ENCODE data around the gene LHPP. TPM values are rescaled to one million over a fixed set of nuclear protein-coding genes. Genes with fewer than 3 reads are reported as not detected.

The LHPP gene
- total RNA-seq, 1 experiment from 2014 or later, result 24.7 TPM

DNA sequence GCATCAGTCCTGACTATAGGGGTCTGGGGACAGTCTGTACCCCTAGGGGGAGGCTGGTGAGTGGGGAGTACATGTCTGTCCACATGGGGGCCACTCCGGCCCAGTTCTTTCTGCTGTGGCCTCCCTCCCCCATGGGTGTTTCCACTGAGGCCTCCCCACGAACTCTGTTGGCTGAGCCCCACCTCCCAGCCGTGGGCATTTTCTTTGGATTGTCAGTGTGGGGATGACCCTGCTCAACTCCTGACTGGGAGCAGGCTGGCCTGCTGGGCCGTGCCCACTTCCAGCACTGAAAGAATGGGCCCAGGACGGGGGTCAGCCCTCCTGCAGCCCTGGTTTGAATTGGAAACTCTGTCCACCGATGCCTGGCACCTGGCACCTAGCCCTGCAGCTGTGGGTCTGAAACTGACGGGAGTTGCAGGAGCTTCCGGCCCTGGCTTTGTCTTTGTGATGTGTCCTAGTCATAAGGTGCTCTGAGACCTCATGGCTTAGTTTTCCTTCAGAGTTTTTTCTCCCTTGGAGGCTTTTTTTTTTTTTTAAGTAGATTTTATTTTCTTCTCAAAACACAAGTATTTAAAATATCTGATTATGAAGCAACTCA lies 46.5 kb downstream of the LHPP start:
- no peaks in the 10 kb centered on the region; the same call in 1 of the 2 replicates for H3F3A ChIP-seq (ENCODE audit: insufficient read depth, low read depth)
- no peak for TF ChIP-seq EZH2 (IDR thresholded peaks at IDR 0.05; ENCODE audit: low read depth)
- TF ChIP-seq, protein P1, sequence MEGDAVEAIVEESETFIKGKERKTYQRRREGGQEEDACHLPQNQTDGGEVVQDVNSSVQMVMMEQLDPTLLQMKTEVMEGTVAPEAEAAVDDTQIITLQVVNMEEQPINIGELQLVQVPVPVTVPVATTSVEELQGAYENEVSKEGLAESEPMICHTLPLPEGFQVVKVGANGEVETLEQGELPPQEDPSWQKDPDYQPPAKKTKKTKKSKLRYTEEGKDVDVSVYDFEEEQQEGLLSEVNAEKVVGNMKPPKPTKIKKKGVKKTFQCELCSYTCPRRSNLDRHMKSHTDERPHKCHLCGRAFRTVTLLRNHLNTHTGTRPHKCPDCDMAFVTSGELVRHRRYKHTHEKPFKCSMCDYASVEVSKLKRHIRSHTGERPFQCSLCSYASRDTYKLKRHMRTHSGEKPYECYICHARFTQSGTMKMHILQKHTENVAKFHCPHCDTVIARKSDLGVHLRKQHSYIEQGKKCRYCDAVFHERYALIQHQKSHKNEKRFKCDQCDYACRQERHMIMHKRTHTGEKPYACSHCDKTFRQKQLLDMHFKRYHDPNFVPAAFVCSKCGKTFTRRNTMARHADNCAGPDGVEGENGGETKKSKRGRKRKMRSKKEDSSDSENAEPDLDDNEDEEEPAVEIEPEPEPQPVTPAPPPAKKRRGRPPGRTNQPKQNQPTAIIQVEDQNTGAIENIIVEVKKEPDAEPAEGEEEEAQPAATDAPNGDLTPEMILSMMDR (conservative IDR thresholded peaks at IDR 0.05), result no peak
- no TSS peak for BruUV-seq (replicated peaks)
- H3K9me3 ChIP-seq (ENCODE audit: insufficient read depth, low read depth), result no peaks in the 10 kb centered on the region
- no peak for DNase-seq
- no peak overlapping the region for H3K27ac ChIP-seq
- POLR2A ChIA-PET (ENCODE audit: unreplicated experiment), result no interaction called here
- H4K20me1 ChIP-seq (ENCODE audit: insufficient read depth), result no peaks in the 10 kb centered on the region
- CTCF ChIA-PET, result no interaction called here
- H3K9me2 ChIP-seq (ENCODE audit: insufficient read depth), result no peaks in the 10 kb centered on the region
- no peak overlapping the region for H3K4me2 ChIP-seq
- no peaks in the 10 kb centered on the region for H3K79me2 ChIP-seq (ENCODE audit: low read depth)
- no peak overlapping the region for H3K4me3 ChIP-seq
- intact Hi-C loops (cut with micrococcal nuclease; ENCODE audit: unreplicated experiment), result no loop called here
- no peaks in the 10 kb centered on the region for H3K27me3 ChIP-seq (ENCODE audit: insufficient read depth, low read depth)
- no peak overlapping the region for H2AFZ ChIP-seq
- H3K4me1 ChIP-seq (replicated peaks; ENCODE audit: insufficient read depth), result no peaks in the 10 kb centered on the region
- no peaks in the 10 kb centered on the region for H3K36me3 ChIP-seq (ENCODE audit: low read depth)

DNA sequence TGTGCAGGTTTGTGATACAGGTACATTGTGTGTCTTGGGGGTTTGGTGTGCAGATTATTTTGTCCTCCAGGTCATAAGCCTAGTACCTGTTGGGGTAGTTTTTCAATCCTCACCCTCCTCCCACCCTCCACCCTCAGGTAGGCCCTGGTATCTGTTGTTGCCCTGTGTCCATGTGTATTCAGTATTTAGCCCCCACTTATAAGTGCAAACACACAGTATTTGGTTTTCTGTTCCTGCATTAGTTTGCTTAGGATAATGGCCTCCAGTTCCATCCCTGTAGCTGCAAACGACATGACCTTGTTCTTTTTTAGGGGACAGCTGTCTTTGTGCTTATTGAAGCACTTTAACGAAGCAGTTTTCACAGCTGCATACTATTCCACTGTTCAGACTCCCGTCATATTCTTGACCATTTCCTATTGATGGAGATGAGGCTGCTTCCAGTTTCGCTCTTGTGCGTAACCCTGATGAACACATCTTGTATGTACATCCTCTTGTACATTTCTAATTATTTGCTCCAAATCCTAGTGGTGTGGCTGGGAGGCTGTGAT lies 47.4 kb downstream of the LHPP start:
- CTCF ChIA-PET, result no interaction called here
- Histone ChIP-seq H3K36me3 (ENCODE audit: low read depth) (no peaks in the 10 kb centered on the region), H3K9me3 (ENCODE audit: insufficient read depth, low read depth) (no peaks in the 10 kb centered on the region), H3K4me2 (no peak overlapping the region), H3K9me2 (ENCODE audit: insufficient read depth) (no peaks in the 10 kb centered on the region), H3K79me2 (ENCODE audit: low read depth) (no peaks in the 10 kb centered on the region), H3K4me3 (no peak overlapping the region), H3K27ac (no peak overlapping the region), H3K27me3 (ENCODE audit: insufficient read depth, low read depth) (no peaks in the 10 kb centered on the region), H4K20me1 (ENCODE audit: insufficient read depth) (no peaks in the 10 kb centered on the region), H3F3A (ENCODE audit: insufficient read depth, low read depth) (no peaks in the 10 kb centered on the region; the same call in 1 of the 2 replicates), H2AFZ (no peak overlapping the region), H3K4me1 (replicated peaks; ENCODE audit: insufficient read depth) (no peaks in the 10 kb centered on the region)
- no peak for DNase-seq
- BruUV-seq (replicated peaks), result no TSS peak
- no peak for TF ChIP-seq EZH2 (IDR thresholded peaks at IDR 0.05; ENCODE audit: low read depth)
- TF ChIP-seq, protein P1 (conservative IDR thresholded peaks at IDR 0.05), result no peak
- POLR2A ChIA-PET (ENCODE audit: unreplicated experiment), result no interaction called here
- intact Hi-C loops (cut with micrococcal nuclease; ENCODE audit: unreplicated experiment), result no loop called here

GRCh38 chr10:124509880-124510632 lies 48.4 kb downstream of the LHPP start:
- no TSS peak for BruUV-seq (replicated peaks)
- H3K4me2 ChIP-seq, result no peak overlapping the region
- H3F3A ChIP-seq (ENCODE audit: insufficient read depth, low read depth), result no peaks in the 10 kb centered on the region; the same call in 1 of the 2 replicates
- H3K27ac ChIP-seq, result no peak overlapping the region
- no peaks in the 10 kb centered on the region for H4K20me1 ChIP-seq (ENCODE audit: insufficient read depth)
- no peaks in the 10 kb centered on the region for H3K9me2 ChIP-seq (ENCODE audit: insufficient read depth)
- no peak for DNase-seq
- H3K4me3 ChIP-seq, result no peak overlapping the region
- TF ChIP-seq, protein P1 (conservative IDR thresholded peaks at IDR 0.05), result no peak
- TF ChIP-seq EZH2 (IDR thresholded peaks at IDR 0.05; ENCODE audit: low read depth), result no peak
- no peaks in the 10 kb centered on the region for H3K4me1 ChIP-seq (replicated peaks; ENCODE audit: insufficient read depth)
- H3K36me3 ChIP-seq (ENCODE audit: low read depth), result no peaks in the 10 kb centered on the region
- intact Hi-C loops (cut with micrococcal nuclease; ENCODE audit: unreplicated experiment), result no loop called here
- no peaks in the 10 kb centered on the region for H3K27me3 ChIP-seq (ENCODE audit: insufficient read depth, low read depth)
- CTCF ChIA-PET, result no interaction called here
- no peaks in the 10 kb centered on the region for H3K9me3 ChIP-seq (ENCODE audit: insufficient read depth, low read depth)
- no peaks in the 10 kb centered on the region for H3K79me2 ChIP-seq (ENCODE audit: low read depth)
- POLR2A ChIA-PET (ENCODE audit: unreplicated experiment), result no interaction called here
- H2AFZ ChIP-seq, result no peak overlapping the region
